GM12801 (cell line): Measurements from ENCODE around the gene CAMKK2.

Experiments
- CTCF ChIP-seq: IDR thresholded peaks from one replicate; pipeline ENCODE4 v1.5.1; 2011; ENCODE audit warnings: control low read depth; ENCODE audit not compliant: insufficient read length; ENCODE audit errors: extremely low read depth

Gene CAMKK2

GRCh38 chr12:121226399-121226798 is 70.1 kb downstream of the CAMKK2 start:
- no peak for TF ChIP-seq CTCF

GRCh38 chr12:121224591-121224990 is 71.9 kb downstream of the CAMKK2 start:
- no peak for TF ChIP-seq CTCF

- TF ChIP-seq CTCF: no peak
Measured at GRCh38 chr12:121223292-121224285, 72.9 kb downstream of the CAMKK2 start.

GRCh38 chr12:121222847-121223246 is 73.7 kb downstream of the CAMKK2 start:
- TF ChIP-seq CTCF: no peak

- TF ChIP-seq CTCF: no peak
Measured at GRCh38 chr12:121219353-121219986, 77.0 kb downstream of the CAMKK2 start.

GRCh38 chr12:121218588-121219352 is 77.7 kb downstream of the CAMKK2 start:
- no peak for TF ChIP-seq CTCF

- no peak for TF ChIP-seq CTCF
Measured at GRCh38 chr12:121217761-121218160, 78.7 kb downstream of the CAMKK2 start.
